Stomach (tissue), 4 donors: Measurements from ENCODE around the gene BCAS3.

Source experiments
- EP300 ChIP-seq: sonication (generic); formaldehyde crosslinking; IDR thresholded peaks from one replicate; pipeline ENCODE4 v1.6.1; 2017; ENCODE audit warnings: antibody characterized with exemption
- POLR2A ChIP-seq, 4 donors: fragments of 450-650 bp; IDR thresholded peaks; one replicate each; pipeline ENCODE4 v1.6.1; 2016; ENCODE audit warnings: antibody characterized with exemption in 4 of 4, control low read depth in 2 of 4, mild to moderate bottlenecking in 1 of 4, moderate library complexity in 1 of 4
- POLR2AphosphoS5 ChIP-seq, 3 donors: sonication (generic); formaldehyde crosslinking; IDR thresholded peaks; one replicate each; pipeline ENCODE4 v1.6.1; 2016; ENCODE audit warnings: antibody characterized with exemption in 3 of 3
- TF ChIP-seq, protein P1 (sequence below), 7 experiments: fragments of 450-650 bp in 4 of 7; fragments of 200-600 bp in 3 of 7; sonication (generic) in 3 of 7; IDR thresholded peaks; one replicate each; pipeline ENCODE4 v1.5.1; 2016 to 2019; ENCODE audit warnings: antibody characterized with exemption in 7 of 7, control low read depth in 2 of 7, mild to moderate bottlenecking in 1 of 7

DNA sequence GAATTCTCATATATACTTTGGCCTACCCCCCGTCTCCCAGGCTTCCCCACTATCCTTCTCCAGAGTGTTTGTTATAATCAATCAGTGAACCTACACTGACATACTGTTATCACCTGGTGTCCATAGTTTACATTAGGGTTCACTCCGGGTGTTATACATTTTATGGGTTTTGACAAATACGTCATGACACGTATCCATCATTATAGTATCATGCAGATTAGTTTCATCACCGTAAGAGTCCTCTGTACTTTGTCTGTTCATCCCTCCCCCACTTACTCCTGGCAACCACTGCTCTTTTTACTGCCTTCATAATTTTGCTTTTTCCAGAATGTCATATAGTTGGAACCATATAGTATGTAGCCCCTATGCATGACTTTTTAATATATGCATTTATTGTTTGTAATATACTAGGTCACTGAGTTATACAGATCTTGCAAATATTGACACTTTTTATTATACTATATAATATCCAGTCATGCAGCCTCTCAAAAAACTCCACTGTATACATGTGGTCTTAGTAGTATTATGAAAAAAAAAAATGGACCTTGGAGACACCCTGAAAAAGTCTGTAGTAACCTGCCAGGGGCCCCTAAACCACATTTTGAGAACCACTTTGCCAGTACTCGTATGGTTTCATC is 49.3 kb upstream of the BCAS3 start:
- TF ChIP-seq, protein P1, sequence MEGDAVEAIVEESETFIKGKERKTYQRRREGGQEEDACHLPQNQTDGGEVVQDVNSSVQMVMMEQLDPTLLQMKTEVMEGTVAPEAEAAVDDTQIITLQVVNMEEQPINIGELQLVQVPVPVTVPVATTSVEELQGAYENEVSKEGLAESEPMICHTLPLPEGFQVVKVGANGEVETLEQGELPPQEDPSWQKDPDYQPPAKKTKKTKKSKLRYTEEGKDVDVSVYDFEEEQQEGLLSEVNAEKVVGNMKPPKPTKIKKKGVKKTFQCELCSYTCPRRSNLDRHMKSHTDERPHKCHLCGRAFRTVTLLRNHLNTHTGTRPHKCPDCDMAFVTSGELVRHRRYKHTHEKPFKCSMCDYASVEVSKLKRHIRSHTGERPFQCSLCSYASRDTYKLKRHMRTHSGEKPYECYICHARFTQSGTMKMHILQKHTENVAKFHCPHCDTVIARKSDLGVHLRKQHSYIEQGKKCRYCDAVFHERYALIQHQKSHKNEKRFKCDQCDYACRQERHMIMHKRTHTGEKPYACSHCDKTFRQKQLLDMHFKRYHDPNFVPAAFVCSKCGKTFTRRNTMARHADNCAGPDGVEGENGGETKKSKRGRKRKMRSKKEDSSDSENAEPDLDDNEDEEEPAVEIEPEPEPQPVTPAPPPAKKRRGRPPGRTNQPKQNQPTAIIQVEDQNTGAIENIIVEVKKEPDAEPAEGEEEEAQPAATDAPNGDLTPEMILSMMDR (IDR thresholded peaks at IDR 0.05) = no peak
- no peak for TF ChIP-seq POLR2AphosphoS5 (IDR thresholded peaks at IDR 0.05)
- TF ChIP-seq POLR2A (IDR thresholded peaks at IDR 0.05) = no peak
- TF ChIP-seq EP300 = no peak
